HG02885 (cell line): Measurements from ENCODE around the gene CELF4.
"Not testable (repeated sequence)": the region's sequence is repeated elsewhere in the genome, so short reads cannot be mapped to it uniquely, and the experiment has no call there.

Experiments
- ATAC-seq: cut with Tn5 transposase; IDR thresholded peaks from one replicate; pipeline ENCODE4 v1.9.1; 2021; ENCODE audit warnings: mild to moderate bottlenecking; ENCODE audit not compliant: unreplicated experiment, poor library complexity

Gene CELF4

DNA sequence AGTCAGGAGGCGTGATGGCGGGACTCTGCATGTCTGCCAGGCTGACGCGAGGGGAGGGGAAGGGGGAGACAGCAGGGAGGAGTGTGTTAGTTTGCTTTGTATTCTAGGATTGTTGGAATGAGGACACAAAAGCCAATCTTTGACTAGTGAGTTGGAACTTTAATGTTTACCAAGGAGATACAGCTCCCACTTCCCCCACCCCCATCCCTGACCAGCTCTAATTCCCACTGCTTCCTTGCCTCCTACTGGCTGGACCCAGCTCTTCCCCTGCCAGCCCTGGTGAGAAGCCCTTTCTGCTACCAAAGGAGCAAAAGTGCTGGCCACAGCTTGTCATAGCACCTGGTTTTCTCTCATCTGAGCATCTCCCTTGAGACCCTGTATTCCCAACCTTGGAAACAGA lies 84.5 kb downstream of the CELF4 start:
- no peak for ATAC-seq

DNA sequence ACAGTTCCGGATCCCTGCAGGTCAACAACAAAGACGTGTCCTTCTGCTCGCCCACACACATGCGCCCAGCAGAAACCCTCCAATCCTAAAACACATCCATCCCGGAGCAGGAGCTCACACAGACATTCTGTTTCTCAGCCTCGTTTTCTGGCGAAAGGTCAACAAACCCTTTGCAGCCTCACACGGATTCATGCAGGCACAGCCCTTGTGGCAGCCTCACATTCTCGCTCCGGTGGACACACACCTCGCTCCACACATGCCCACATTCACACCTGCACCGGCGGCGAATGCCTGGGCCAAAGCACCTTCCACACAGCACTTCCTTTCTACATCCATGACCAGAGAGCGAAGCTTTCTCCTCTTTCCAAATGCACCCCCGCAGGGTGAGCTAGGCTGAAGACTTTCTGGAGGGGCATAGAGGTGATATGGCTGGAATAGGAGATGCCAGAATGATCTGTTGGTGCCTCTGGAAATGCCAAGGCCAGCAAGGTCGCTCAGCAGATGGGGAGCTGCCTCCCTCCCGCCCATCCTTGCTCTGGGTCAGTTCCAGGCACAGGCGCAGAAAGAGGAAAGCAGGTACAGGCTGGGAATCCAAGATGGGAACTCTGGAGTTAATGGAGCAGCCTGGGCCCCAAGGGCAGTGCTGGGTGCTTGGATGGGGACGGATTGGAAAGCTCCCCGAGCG lies 88.8 kb downstream of the CELF4 start:
- ATAC-seq, result no peak

DNA sequence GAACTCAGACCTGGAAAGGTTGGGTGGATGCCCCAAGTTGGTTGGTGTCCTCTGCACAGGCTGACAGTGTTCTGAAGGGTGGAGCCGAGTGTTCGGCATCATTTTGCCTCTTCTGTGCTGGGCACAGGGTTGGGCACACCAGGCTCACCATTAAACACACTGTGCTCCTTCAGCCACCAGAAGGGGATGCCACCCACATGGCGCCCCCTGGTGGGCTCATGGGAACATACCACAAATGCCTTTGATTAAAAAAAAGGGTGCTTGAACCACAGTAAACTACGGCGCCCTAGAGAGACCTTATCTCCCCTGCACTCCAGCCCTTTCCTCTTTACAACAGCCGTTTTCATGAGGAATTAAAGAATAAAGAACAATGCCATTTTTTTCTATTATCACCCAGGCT lies 89.4 kb downstream of the CELF4 start:
- ATAC-seq, result no peak

DNA sequence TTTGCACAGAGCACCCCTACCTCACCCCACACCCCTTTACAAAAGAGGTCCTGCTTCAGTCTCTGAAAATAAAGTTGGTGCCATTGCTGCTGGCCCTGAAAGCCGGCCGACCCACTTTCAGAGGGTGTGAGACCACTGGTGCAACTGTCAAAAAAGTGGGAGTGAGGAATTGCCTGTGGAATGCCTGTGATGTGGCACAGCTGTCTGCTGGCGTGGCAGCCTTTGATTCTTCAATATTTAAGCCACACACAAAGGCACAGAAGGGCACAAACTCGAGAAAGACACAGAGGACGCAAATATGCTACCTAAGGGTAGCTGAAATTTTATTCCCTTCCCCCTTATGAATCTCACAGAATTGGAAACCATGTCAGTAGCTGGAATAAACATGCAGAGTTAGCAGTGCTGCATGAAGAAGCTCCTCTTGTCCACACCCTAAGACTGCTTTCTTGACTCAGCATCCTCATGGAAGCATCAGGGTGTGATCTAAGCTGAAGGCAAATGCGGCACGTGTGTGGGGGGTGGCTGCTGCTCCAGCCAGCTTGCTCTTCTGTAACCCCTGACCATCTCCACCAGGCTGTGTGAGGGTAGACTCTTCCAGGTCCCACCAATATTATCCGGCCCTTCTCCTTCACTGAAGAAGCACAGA lies 92.3 kb downstream of the CELF4 start:
- ATAC-seq, result no peak

DNA sequence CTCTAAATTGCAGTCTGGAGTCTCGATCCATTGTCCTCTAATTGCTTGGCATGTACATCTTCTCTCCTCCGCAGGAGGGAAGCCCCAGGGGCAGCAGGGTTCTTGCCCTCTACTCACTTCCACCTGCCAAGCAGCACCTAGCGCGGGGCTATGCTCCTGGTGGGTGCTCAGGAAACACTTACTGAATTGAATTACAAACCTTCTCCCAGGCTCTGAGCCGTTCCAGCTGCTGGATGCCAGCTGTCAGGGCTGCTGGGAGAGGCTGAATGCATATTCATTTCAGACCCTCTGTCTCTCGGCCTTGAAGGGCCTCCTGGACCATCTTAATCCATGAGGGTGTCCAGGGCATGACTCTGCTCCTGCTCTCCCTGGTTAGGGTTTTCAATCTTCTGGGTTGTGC lies 94.0 kb downstream of the CELF4 start:
- ATAC-seq, result no peak

DNA sequence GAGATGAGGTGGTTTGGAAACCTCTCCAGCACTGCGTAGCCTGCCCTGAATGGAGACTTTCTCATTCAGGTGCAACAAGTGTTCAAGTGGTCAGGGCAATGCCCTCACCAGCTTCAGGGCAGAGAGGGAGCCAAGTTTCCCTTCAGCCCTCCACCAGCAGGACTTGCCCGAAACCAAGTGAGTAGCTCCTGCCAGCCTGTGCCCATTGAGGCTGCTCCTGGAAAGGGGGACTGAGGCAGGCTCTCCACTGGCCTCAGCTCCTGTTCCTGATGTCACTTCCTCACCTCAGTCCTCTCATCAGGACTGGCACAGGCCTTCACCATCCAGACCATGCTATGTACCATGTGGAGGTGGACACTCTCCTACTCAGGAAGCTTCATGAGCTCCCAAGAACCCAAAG lies 94.6 kb downstream of the CELF4 start:
- ATAC-seq, result no peak

DNA sequence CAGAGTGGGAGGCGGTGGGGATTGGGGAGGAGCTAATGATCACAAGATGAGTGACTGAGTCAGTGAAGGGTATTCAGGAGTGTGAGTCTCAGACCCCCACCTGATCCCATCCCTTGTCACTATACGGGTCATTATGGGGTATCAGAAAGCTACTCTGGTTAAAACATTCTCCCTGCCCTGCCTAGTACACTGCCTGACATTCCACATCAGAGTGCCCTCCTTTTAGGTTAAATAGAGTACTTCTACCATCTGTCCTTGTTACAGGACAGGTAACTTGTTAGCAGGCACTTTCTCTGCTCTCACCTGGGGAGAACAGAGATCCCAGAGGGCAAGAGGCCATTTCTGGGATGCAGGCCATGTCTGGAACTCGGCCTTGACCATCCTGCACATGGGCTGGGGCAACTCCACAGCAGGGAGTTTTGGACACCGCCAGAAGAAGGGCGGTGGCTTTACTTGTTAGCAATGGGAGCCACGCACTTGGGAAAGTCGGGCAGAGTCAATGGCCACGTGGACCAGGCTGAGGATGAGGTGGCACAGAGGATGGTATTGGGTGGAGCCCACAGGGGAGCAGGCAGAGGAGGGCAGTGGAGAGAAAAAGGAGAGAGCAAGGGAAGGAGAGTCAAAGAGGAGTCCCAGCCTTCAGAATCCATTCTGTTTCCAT lies 98.5 kb downstream of the CELF4 start:
- ATAC-seq, result no peak

DNA sequence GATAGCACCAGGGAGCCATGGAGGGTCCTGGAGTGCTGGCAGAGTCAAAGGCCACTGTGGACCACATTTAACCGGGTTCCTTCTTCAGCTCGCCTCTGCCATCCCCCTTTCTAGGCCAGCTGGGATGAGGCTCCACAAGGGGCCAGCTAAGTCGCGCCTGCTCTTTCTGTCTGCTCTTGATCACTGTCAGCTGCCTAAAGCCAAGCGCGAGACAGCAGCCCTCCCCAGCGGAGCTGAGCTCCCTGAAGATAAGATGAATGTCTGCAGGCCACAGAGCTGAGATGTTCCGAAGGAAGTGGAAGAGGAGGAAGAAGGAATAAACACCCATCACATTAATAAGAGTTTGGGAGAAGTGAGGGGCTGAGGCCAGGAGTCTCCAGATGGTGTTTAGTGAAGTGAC lies 99.6 kb downstream of the CELF4 start:
- ATAC-seq, result no peak

DNA sequence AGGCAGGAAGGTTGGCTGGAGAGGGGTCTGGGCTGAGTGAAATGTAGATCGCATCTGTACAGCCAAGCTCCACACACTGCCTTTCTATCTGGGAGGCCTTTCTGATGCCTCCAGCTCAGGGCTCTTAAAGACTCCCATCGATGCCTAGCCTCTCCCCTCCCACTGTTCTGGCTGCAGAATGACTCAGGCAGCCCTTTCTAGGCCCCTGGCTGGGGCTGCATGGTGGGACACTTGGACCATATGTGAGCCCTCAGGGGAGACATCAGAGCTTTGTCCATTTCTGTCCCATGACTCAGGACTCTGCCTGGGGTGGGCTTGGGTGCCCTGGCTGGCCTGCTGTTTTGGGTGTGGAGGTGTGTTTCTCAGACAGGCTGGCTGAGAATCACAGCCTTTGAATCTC lies 101.3 kb downstream of the CELF4 start:
- no peak for ATAC-seq

DNA sequence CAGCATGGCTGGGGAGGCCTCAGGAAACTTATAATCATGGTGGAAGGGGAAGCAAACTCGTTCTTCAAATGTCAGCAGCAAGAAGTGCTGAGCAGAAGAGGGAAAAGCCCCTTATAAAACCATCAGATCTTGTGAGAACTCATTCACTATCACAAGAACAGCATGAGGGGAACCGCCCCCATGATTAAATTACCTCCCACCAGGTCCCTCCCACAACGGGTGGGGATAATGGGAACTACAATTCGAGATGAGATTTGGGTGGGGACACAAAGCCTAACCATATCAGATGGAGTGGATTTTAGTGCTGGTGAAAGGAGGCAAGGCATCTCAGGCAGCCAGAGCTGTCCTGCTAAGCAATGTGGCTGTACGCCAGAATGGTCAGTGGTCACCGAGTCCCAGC lies 104.3 kb downstream of the CELF4 start:
- not testable (repeated sequence) for ATAC-seq

DNA sequence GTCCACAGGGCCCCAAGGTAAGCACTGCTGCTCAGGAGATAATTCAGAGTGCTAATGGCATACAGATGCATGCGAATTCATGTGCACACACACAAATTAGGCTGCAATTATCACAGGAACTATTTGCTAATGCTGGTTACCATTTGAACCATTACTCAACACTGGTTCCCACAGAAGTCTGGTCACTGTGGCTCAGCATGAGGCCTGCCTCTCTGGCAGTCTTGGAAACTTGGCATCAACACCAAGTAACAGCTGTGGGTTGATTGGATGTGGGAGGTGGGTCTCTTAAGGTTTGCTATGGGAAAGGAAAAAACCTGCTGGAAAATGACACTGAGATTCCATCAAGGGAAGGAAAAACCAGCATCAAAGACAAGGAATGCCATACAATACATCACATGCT lies 105.0 kb downstream of the CELF4 start:
- ATAC-seq, result no peak

DNA sequence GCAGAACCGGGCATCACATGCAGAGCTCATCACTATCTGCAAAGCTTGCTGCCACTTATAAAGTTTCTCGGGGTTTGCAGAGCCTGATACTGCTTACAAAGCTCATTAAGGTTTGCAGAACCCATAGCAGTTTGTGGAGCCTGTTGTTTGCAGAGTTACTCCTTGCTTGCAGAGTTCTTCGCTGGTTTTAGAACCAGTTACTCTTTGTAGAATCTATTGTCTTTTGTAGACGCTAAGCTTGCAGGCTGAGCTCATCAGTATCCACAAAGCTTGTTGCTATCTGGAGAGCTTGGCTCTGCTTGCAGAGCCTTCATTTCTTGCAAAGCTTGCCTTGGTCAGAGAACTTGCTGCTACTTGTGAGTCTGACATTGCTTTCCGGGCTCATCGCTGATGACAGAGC lies 106.9 kb downstream of the CELF4 start:
- ATAC-seq, result no peak

DNA sequence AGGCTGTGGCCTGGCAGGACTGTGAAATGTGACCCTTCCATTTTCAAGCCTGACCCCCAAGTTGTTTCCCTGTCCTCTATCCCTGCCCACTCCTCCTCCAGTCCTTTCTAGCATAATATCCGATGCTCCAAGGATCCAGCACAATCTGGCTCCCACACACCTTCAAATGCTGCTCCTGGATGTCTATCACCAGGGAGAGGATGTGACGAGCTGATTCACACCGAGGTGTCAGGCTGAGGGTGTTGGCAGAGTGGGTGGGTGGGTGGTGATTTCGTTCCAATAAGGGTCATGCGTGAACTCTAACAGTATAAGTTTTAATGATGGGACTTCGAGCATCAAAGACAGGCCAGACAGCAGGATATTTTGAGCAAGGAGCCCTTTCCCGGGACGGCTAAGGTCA lies 107.8 kb downstream of the CELF4 start:
- no peak for ATAC-seq

DNA sequence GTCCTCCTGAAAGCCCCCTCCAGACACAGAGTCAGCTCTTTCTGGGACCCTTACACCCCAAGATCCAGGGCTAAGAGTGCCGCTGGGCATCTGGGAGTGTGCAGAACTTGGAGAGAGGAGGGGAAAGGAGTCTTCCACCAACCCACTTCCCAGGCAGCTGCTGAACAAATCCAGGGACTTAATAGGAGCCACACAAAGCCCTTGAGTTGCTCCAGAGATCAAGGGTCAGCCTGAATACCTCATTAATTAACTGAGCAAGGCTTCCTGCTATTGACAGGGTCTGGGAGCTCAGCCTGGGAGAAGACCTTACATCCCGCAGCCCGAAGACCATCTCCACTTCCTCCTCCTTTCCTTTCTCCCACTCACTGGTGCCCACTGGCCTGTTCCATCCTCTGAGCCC lies 108.3 kb downstream of the CELF4 start:
- ATAC-seq, result no peak

DNA sequence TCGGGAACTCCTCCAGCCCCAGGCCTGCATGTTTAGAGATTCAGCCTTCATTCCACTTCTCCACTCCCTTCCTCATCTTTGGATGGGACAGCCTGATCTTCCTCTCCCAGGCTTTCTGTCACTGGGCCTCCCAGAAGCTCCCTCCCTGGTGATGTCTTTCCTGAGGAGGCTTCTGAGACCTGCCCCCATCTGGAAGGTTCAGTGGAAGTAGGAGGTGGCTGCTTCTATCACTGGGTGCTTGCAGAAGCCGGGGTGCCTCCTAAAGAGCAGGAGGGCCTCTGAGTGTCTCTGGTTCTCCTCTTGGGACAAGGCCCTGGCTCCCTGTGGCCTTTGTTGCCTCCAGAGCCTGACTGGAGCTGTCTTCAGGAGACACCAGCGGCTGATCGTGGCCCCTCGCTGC lies 108.7 kb downstream of the CELF4 start:
- ATAC-seq, result no peak

DNA sequence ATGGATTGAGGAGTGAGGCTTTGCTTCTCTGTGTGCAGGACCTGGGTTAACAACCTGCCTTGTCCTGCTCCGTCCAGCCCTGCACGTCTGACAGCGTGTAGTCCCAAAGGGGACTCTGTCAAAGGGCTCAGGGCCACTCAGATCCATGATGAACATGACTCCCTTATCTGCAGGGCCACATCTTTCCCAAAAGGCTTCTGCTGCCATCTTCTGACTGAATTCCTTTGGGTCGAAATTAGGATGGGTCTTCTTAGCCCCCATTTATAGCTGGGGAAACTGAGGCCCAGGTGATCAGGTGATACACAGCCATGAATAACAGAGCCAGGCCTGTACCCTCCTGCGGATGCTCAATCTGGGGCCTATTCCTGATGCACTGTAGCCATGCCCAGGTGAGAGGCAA lies 109.2 kb downstream of the CELF4 start:
- ATAC-seq, result no peak

DNA sequence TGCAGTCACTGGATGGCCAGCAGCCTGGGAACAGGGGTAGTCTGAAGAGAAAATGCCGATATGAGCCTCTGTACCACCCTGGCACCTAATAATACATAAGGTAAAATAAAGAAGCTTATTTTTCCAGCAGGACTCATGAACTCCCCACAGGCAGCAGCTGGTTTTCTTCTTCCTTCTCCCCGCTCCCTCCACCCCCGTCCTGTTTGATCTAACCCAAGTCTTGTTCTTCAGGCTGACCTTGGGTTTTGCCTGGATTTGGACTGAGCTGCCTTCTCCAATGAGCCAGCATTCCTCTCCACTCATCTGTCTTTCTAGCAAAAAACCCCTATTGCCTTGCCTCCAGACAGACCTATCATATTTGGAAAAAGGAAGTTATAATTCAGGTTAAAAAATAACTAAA lies 111.8 kb downstream of the CELF4 start:
- no peak for ATAC-seq

DNA sequence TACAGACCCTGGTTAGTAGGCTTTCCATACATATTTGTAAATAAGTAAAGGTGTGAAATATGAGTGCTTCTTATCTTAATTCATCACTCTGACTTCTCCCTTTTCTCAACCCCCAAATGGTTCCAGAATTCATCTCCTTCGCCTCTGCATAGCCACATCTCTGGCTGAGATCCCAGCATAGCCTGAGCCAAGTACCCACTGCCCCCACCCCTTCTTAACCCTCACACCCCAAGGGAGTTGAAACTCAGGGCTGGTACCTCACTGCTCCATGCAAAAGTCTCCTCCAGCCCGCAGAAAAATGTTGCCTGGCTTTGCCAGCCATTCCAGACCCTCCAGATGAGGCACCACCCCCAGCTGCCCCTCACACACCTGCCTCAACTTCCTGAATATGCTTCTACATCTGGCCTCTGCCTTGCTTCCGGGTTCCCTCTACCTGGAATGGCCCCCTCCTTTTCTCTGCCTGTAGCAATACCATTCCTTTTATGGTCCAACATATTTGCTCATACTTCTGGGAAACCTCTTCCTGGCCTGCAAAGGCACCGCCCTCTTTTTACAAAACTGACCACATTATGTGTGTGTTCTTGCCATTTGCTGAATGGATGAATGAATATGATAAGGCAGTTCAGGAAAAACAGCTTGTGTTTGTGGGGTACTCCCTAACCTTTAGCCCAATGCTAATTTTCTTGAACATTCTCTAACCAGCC lies 112.8 kb downstream of the CELF4 start:
- no peak for ATAC-seq

DNA sequence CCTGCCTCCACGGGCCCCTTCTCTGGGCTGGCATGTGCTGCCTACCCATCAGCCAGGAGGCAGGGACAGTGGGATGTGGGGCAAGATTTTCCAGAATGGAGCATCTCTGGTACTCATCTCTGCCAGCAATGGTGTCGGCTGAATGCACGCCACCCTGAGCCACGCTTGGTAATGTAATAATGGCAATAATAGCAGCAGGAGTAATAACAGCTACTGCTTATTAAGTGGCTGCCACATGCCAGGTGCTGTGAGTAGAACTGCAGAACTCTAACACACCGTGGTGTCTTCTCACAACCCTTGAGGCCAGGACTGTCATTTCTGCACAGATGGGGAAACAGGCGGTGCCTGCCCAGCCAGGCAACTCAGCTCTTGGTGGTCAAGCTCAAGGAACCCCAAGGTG lies 113.6 kb downstream of the CELF4 start:
- no peak for ATAC-seq

DNA sequence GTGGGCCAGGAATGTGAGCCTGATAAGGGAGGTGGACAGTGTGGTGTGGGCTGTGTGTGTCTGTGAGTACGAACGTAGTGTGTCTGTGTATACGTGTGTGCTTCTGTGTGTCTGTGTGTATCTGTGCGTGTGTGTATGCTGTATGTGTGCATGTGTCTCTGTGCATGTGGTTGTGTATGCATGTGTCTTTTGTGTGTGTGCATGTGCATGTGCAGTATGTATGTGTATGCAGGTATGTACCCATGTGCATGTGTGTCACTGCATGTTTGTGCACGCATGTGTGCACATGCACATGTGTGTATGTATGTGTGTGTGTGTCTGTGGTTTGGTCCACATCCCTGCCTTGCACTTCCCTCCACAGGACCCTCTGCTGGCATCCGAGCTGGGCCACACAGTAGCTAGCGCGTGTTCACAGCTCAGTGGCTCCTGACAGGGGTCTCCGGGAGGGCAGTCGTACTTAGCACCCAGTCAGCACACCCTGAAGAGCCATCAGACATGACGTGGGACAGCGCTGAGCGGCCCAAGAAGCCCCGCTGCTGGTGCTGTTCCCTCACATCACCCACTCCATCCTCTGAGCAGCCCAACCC lies 114.3 kb downstream of the CELF4 start:
- no peak for ATAC-seq
